ENCODE data around the gene UPK3B. TPM values are rescaled to one million over a fixed set of nuclear protein-coding genes. Genes with fewer than 3 reads are reported as not detected.
"Not testable (repeated sequence)": the region's sequence is repeated elsewhere in the genome, so short reads cannot be mapped to it uniquely, and the experiment has no call there.

UPK3B gene
- total RNA-seq, 1 experiment from 2014 or later = 3.0 TPM

DNA sequence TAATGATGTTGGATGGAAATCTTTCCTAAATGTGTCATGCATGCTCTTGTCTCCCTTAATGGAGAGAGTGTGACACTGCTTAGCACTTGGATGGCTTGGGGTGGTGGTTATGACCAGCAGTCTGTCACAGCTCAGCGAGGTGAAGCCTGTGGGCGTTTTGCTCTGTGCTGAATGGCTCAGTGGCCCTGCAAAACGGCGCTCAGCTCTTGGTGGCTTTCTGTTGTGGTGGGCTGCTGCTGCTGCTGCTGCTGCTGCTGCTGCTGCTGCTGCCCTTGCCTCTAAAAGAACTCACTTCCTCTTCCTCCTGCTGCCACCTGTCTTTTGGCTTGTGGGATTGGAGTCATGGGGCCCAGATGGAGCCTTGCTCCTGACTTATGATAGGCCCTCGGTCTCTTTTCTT lies 23.7 kb upstream of the UPK3B start:
- H4K20me1 ChIP-seq (ENCODE audit: low read length); CTCF ChIA-PET; H3K9me3 ChIP-seq (ENCODE audit: low read length); H3F3A ChIP-seq (ENCODE audit: low read length, unreplicated experiment); ATAC-seq; H3K27ac ChIP-seq (ENCODE audit: low read length); H3K4me3 ChIP-seq (ENCODE audit: low read length); H3K27me3 ChIP-seq (ENCODE audit: low read length); DNase-seq; BruUV-seq (replicated peaks); POLR2A ChIA-PET (ENCODE audit: unreplicated experiment); H3K4me1 ChIP-seq (ENCODE audit: insufficient read depth, low read length); H3K79me2 ChIP-seq (ENCODE audit: low read length); H3K9ac ChIP-seq (ENCODE audit: low read length); H3K9me2 ChIP-seq (replicated peaks; ENCODE audit: low read length); H2AFZ ChIP-seq (ENCODE audit: low read length); H3K36me3 ChIP-seq (ENCODE audit: low read depth, low read length); intact Hi-C loops (cut with micrococcal nuclease); H3K4me2 ChIP-seq (ENCODE audit: low read length): not testable (repeated sequence)

DNA sequence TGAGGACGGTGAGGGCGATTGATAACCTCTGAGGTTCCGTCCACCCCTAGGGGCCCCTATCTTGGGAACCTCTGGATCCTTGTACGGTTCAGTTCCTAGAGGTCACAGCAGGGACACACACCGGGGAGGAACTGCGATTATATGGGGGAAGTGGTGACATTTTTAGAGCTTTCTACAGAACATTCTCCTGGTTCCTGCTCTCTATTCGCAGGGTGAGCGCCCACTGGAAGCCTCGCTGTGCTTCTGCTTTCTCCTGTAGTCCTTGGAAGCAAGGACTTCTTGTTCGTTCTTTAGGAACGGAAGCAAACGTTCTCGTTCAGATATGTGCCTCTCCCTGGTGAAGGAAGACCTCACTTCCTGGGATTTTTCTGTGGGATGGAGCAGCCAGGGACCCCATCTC lies 22.4 kb upstream of the UPK3B start:
- BruUV-seq (replicated peaks); H3K27me3 ChIP-seq (ENCODE audit: low read length); H3K9me2 ChIP-seq (replicated peaks; ENCODE audit: low read length); H3K9me3 ChIP-seq (ENCODE audit: low read length); H3K27ac ChIP-seq (ENCODE audit: low read length); H3F3A ChIP-seq (ENCODE audit: low read length, unreplicated experiment); POLR2A ChIA-PET (ENCODE audit: unreplicated experiment); CTCF ChIA-PET; H3K4me1 ChIP-seq (ENCODE audit: insufficient read depth, low read length); H3K9ac ChIP-seq (ENCODE audit: low read length); H2AFZ ChIP-seq (ENCODE audit: low read length); intact Hi-C loops (cut with micrococcal nuclease); H4K20me1 ChIP-seq (ENCODE audit: low read length); H3K4me2 ChIP-seq (ENCODE audit: low read length); H3K4me3 ChIP-seq (ENCODE audit: low read length); DNase-seq; ATAC-seq; H3K79me2 ChIP-seq (ENCODE audit: low read length); H3K36me3 ChIP-seq (ENCODE audit: low read depth, low read length): not testable (repeated sequence)

DNA sequence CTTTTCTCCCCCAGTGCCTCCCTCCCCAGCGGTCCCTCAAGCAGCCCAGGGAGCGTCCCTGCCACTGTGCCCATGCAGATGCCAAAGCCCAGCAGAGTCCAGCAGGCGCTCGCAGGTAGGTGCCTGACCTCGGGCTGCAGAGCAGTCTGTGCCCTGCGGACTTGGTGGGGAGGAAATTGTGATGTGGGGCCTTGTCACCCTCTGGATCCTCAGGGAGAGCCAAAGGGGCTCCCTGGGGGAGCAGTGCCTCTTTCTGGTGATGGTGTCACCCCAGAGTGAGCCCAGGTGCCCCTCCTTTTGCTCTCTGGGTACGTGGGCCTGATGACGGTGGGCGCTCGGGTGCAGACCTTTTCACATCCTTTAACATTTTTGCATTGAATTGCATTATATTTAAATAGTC lies 18.2 kb upstream of the UPK3B start:
- DNase-seq; ATAC-seq; H3F3A ChIP-seq (ENCODE audit: low read length, unreplicated experiment); POLR2A ChIA-PET (ENCODE audit: unreplicated experiment); H4K20me1 ChIP-seq (ENCODE audit: low read length); CTCF ChIA-PET; H3K4me2 ChIP-seq (ENCODE audit: low read length); BruUV-seq (replicated peaks); H3K4me3 ChIP-seq (ENCODE audit: low read length); H3K4me1 ChIP-seq (ENCODE audit: insufficient read depth, low read length); H3K27me3 ChIP-seq (ENCODE audit: low read length); H3K36me3 ChIP-seq (ENCODE audit: low read depth, low read length); H3K9me3 ChIP-seq (ENCODE audit: low read length); H3K9me2 ChIP-seq (replicated peaks; ENCODE audit: low read length); H3K79me2 ChIP-seq (ENCODE audit: low read length); intact Hi-C loops (cut with micrococcal nuclease); H3K27ac ChIP-seq (ENCODE audit: low read length); H2AFZ ChIP-seq (ENCODE audit: low read length); H3K9ac ChIP-seq (ENCODE audit: low read length): not testable (repeated sequence)

DNA sequence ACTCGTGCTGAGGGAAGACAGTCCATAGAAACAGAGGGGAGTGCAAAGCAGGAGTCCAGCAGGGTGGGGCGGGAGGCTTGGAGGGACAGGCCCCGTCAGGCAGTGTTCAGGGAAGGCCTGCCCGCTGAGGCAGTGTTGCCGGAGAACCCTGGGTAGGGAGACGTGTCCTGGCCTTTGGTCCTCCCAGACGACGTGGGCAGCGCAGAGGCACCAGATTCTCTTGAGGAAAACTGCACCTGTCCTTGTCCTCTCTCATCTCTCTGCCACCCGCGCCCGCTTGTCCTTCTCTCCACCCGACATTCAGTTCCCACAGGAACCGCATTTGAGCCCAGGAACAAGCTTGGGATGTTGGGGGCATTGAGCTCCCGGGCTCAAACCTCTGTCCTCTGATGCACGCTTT lies 14.6 kb upstream of the UPK3B start:
- H3K4me3 ChIP-seq (ENCODE audit: low read length); CTCF ChIA-PET; ATAC-seq; H3K9ac ChIP-seq (ENCODE audit: low read length); H3K4me2 ChIP-seq (ENCODE audit: low read length); H3K79me2 ChIP-seq (ENCODE audit: low read length); H3K27ac ChIP-seq (ENCODE audit: low read length); H3F3A ChIP-seq (ENCODE audit: low read length, unreplicated experiment); H4K20me1 ChIP-seq (ENCODE audit: low read length); H3K36me3 ChIP-seq (ENCODE audit: low read depth, low read length); H3K27me3 ChIP-seq (ENCODE audit: low read length); DNase-seq; H3K9me2 ChIP-seq (replicated peaks; ENCODE audit: low read length); POLR2A ChIA-PET (ENCODE audit: unreplicated experiment); H3K4me1 ChIP-seq (ENCODE audit: insufficient read depth, low read length); H2AFZ ChIP-seq (ENCODE audit: low read length); H3K9me3 ChIP-seq (ENCODE audit: low read length); BruUV-seq (replicated peaks); intact Hi-C loops (cut with micrococcal nuclease): not testable (repeated sequence)

DNA sequence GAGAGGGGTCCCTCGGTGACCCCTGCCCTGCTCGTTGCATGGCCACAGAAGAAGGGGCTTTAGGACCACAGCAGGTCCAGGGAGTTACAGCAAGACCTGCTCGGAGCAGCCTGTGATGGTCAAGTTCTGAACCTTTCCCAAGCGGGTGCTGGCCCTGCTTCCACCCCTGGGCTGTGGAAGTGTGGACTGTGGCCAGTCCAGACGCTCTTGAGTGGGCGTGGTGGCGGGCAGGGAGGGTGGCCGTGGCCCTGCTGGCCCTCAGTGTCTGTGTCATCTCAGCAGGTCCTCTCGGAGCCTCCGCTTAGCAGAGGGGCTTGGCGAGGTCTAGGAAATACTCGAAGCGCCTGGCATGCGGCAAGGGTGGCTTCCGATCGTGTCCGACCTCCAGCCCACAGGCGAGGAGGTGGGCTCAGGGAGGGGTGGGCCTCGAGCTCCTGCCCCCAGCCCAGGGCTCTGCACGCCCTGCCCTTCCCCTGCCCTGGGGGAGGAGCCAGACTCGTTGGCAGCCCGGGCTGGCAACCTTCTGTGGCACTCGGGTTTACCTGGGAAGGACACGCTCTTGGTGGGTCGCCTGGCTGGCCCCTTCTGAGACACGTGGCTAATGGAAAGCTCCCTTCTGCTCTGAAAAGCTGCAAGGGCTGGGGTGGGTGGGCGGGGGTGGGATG lies 12.3 kb upstream of the UPK3B start:
- CTCF ChIA-PET; H3K27ac ChIP-seq (ENCODE audit: low read length); H3K79me2 ChIP-seq (ENCODE audit: low read length); H3F3A ChIP-seq (ENCODE audit: low read length, unreplicated experiment); H3K4me1 ChIP-seq (ENCODE audit: insufficient read depth, low read length); POLR2A ChIA-PET (ENCODE audit: unreplicated experiment); intact Hi-C loops (cut with micrococcal nuclease); H3K4me2 ChIP-seq (ENCODE audit: low read length); ATAC-seq; H3K36me3 ChIP-seq (ENCODE audit: low read depth, low read length); H4K20me1 ChIP-seq (ENCODE audit: low read length); BruUV-seq (replicated peaks); H3K9me2 ChIP-seq (replicated peaks; ENCODE audit: low read length); H3K9ac ChIP-seq (ENCODE audit: low read length); H3K27me3 ChIP-seq (ENCODE audit: low read length); H3K9me3 ChIP-seq (ENCODE audit: low read length); DNase-seq; H2AFZ ChIP-seq (ENCODE audit: low read length); H3K4me3 ChIP-seq (ENCODE audit: low read length): not testable (repeated sequence)

DNA sequence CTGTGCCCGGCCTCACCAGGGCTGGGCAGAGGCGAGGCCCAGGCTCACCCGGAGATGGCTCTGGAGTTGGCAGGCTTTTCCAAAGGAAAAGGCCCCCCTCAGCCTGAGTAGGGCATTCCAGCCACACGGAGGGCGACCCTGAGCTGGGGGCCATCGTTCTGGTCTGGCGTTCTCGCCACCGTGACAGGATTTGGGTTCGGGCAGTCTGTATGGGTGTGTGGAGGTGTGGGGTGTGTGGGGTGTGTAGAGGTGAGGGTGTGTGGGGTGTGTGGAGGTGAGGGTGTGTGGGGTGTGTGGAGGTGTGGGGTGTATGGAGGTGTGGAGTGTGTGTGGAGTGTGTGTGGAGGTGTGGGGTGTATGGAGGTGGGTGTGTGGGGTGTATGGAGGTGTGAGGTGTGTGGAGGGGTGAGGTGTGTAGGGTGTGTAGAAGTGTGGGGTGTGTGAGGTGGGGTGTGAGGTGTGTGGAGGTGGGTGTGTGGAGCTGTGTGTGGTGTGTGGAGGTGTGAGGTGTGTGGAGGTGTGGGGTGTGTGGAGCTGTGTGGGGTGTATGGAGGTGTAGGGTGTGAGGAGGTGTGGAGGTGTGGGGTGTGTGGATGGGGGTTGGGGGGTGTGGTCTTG lies 11.7 kb upstream of the UPK3B start:
- H3K9me3 ChIP-seq (ENCODE audit: low read length); BruUV-seq (replicated peaks); H3K27ac ChIP-seq (ENCODE audit: low read length); H3K27me3 ChIP-seq (ENCODE audit: low read length); ATAC-seq; H3K4me2 ChIP-seq (ENCODE audit: low read length); H2AFZ ChIP-seq (ENCODE audit: low read length); CTCF ChIA-PET; H3K36me3 ChIP-seq (ENCODE audit: low read depth, low read length); DNase-seq; H3F3A ChIP-seq (ENCODE audit: low read length, unreplicated experiment); H3K79me2 ChIP-seq (ENCODE audit: low read length); H3K9me2 ChIP-seq (replicated peaks; ENCODE audit: low read length); intact Hi-C loops (cut with micrococcal nuclease); H4K20me1 ChIP-seq (ENCODE audit: low read length); H3K4me1 ChIP-seq (ENCODE audit: insufficient read depth, low read length); H3K4me3 ChIP-seq (ENCODE audit: low read length); H3K9ac ChIP-seq (ENCODE audit: low read length); POLR2A ChIA-PET (ENCODE audit: unreplicated experiment): not testable (repeated sequence)
